Measurements from ENCODE around the gene USP7. TPM values are rescaled to one million over a fixed set of nuclear protein-coding genes. Genes with fewer than 3 reads are reported as not detected.
"Not testable (repeated sequence)": the region's sequence is repeated elsewhere in the genome, so short reads cannot be mapped to it uniquely, and the experiment has no call there.

The USP7 gene
- total and polyA plus RNA-seq, 8 donors = 13.0 to 56.5 (median 39.8) TPM

GRCh38 chr16:8845699-8846298, 117.9 kb downstream of the USP7 start:
- Histone ChIP-seq H3K4me1 (no peaks in the 10 kb centered on the region), H3K36me3 (peaks cover 0 to 22% (median 9%) of the 10 kb centered on the region in 3 donors), H3K27me3 (no peaks in the 10 kb centered on the region), H3K4me3 (no peak overlapping the region), H3K27ac (no peak overlapping the region), H3K9me3 (no peaks in the 10 kb centered on the region)
- TF ChIP-seq CTCF (IDR thresholded peaks at IDR 0.05) = no peak
- DNase-seq = no peak
- WGBS, 2 donors = 79 to 90% methylated on average over 7 of the region's 7 CpGs
- intact Hi-C loops (cut with DNase I) = no loop called here
- no peak for ATAC-seq
- no peak for FAIRE-seq

- FAIRE-seq; ATAC-seq; H3K4me1 ChIP-seq; H3K27ac ChIP-seq; intact Hi-C loops (cut with DNase I); H3K27me3 ChIP-seq; DNase-seq; H3K4me3 ChIP-seq; H3K9me3 ChIP-seq; H3K36me3 ChIP-seq: not testable (repeated sequence)
- 72 to 81% methylated on average over 12 of the region's 12 CpGs for WGBS, 2 donors
These were observed 120.4 kb downstream of the USP7 start for GRCh38 chr16:8843296-8843695.

Other genes starting within 250 kb of the USP7 start
- 1 to 10 TPM; 2.7 to 6.1 (median 4.4) TPM for gene TMEM186, start 166.3 kb downstream of the USP7 start, total RNA-seq
- gene TMEM186, start 166.3 kb downstream of the USP7 start, polyA plus RNA-seq = 1 to 10 TPM; 3.8 to 9.3 TPM
- 10 to 100 TPM; 19.2 to 40.3 (median 29.4) TPM for gene PMM2, start 166.1 kb downstream of the USP7 start, total RNA-seq
- gene PMM2, start 166.1 kb downstream of the USP7 start, polyA plus RNA-seq = 10 to 100 TPM; 19.6 to 23.9 TPM
- 10 to 100 TPM; 19.8 to 61.2 (median 22.9) TPM for gene CARHSP1, start 94.9 kb downstream of the USP7 start, total RNA-seq
- 10 to 100 TPM; 69.0 to 78.7 TPM for gene CARHSP1, start 94.9 kb downstream of the USP7 start, polyA plus RNA-seq
- not detected for gene LITAFD, start 81.6 kb downstream of the USP7 start, total RNA-seq
- gene LITAFD, start 81.6 kb downstream of the USP7 start, polyA plus RNA-seq = not detected
- gene HAPSTR1, start 127.7 kb upstream of the USP7 start, total RNA-seq = 10 to 100 TPM; 17.1 to 35.5 (median 23.6) TPM
- gene HAPSTR1, start 127.7 kb upstream of the USP7 start, polyA plus RNA-seq = 10 to 100 TPM in 1 of 2 donors, 1 to 10 TPM in 1; 6.0 to 10.9 TPM